Gastrocnemius medialis (tissue), 4 donors: Measurements from ENCODE around the gene AFAP1L1. TPM values are rescaled to one million over a fixed set of nuclear protein-coding genes. Genes with fewer than 3 reads are reported as not detected.

Source experiments
- ATAC-seq, 2 donors: fragments of 150-250 bp; one replicate each; pipeline ENCODE4 v1.9.1; 2016
- DNase-seq, 2 donors: peaks; one replicate each; pipeline ENCODE4 v3.0.0-alpha.2; 2019
- H3K27ac ChIP-seq, 4 donors: fragments of 200-600 bp; sonication (generic); 1 replicate in 1 of 4; 2 replicates in 3 of 4; pipeline ENCODE4 v1.5.1; 2016 to 2018; ENCODE audit warnings: mild to moderate bottlenecking in 2 of 4, moderate library complexity in 1 of 4
- H3K27me3 ChIP-seq, 3 donors: fragments of 200-600 bp; sonication (generic) in 2 of 3; 1 replicate in 1 of 3; 2 replicates in 2 of 3; pipeline versions ENCODE4 v1.5.1 to v1.6.0; 2016 to 2019; ENCODE audit warnings: mild to moderate bottlenecking in 1 of 3, moderate library complexity in 1 of 3
- H3K36me3 ChIP-seq, 2 donors: fragments of 200-600 bp; sonication (generic) in 1 of 2; one replicate each; pipeline ENCODE4 v1.5.1; 2017 to 2018
- H3K4me1 ChIP-seq, 2 donors: fragments of 200-600 bp; sonication (generic) in 1 of 2; one replicate each; pipeline ENCODE4 v1.5.1; 2016 to 2017; ENCODE audit warnings: mild to moderate bottlenecking in 2 of 2
- H3K4me3 ChIP-seq, 4 donors: fragments of 200-600 bp; sonication (generic) in 3 of 4; 1 replicate in 1 of 4; 2 replicates in 3 of 4; pipeline ENCODE4 v1.5.1; 2016 to 2019; ENCODE audit warnings: mild to moderate bottlenecking in 2 of 4
- H3K9me3 ChIP-seq, 3 donors: fragments of 200-600 bp; sonication (generic) in 2 of 3; 1 replicate in 1 of 3; 2 replicates in 2 of 3; pipeline ENCODE4 v1.5.1; 2016 to 2019
- POLR2A ChIP-seq, 2 donors: fragments of 450-650 bp; IDR thresholded peaks; one replicate each; pipeline ENCODE4 v1.6.1; 2017; ENCODE audit warnings: antibody characterized with exemption in 2 of 2, mild to moderate bottlenecking in 2 of 2, moderate library complexity in 2 of 2
- in situ Hi-C, 4 donors: fragments of 200-750 bp; cut with MboI; loops; one replicate each; pipeline versions ENCODE4 v1.15.0 to v1.8.0; 2017; ENCODE audit warnings: low sequenced_read_pairs in 4 of 4
- intact Hi-C: fragments of 100-400 bp; cut with DNase I; formaldehyde crosslinking; loops from one replicate; pipeline ENCODE4 v1.15.1; 2023; ENCODE audit warnings: low total_unique reads
- total RNA-seq, 4 donors: library from RNA; depleted of rRNA; stranded (reverse); fragments of >200 nt; gene quantifications; one replicate each; pipeline versions ENCODE4 v1.1.0 to v1.2.3, GENCODE V29; 2016
- TF ChIP-seq, protein P1 (sequence below), 5 experiments: fragments of 450-650 bp in 3 of 5; fragments of 200-600 bp in 2 of 5; sonication (generic) in 2 of 5; IDR thresholded peaks in 4 of 5; conservative IDR thresholded peaks in 1 of 5; 1 replicate in 4 of 5; 2 replicates in 1 of 5; pipeline ENCODE4 v1.5.1; 2016 to 2019; ENCODE audit warnings: antibody characterized with exemption in 5 of 5, mild to moderate bottlenecking in 3 of 5, moderate library complexity in 3 of 5

The AFAP1L1 gene
- total RNA-seq, 4 donors from 2014 or later: 28.6 to 39.9 (median 32.9) TPM

GRCh38 chr5:149238540-149238939 is 33.1 kb upstream of the AFAP1L1 start:
- intact Hi-C loops (no loop called here), in situ Hi-C loops (loop anchor here (25.0 kb wide), 3 partner anchors 101 to 801 kb away; partner anchors contain the start of gene ABLIM3 (in 1 of the 4))
- H3K27me3 ChIP-seq: no peaks in the 10 kb centered on the region
- no peak overlapping the region for H3K4me3 ChIP-seq
- DNase-seq: no peak
- H3K36me3 ChIP-seq: peaks cover 0 to 86% of the 10 kb centered on the region in 2 donors
- TF ChIP-seq POLR2A (IDR thresholded peaks at IDR 0.05): no peak
- TF ChIP-seq, protein P1, sequence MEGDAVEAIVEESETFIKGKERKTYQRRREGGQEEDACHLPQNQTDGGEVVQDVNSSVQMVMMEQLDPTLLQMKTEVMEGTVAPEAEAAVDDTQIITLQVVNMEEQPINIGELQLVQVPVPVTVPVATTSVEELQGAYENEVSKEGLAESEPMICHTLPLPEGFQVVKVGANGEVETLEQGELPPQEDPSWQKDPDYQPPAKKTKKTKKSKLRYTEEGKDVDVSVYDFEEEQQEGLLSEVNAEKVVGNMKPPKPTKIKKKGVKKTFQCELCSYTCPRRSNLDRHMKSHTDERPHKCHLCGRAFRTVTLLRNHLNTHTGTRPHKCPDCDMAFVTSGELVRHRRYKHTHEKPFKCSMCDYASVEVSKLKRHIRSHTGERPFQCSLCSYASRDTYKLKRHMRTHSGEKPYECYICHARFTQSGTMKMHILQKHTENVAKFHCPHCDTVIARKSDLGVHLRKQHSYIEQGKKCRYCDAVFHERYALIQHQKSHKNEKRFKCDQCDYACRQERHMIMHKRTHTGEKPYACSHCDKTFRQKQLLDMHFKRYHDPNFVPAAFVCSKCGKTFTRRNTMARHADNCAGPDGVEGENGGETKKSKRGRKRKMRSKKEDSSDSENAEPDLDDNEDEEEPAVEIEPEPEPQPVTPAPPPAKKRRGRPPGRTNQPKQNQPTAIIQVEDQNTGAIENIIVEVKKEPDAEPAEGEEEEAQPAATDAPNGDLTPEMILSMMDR (IDR thresholded peaks at IDR 0.05 in 4 of 5, conservative IDR thresholded peaks at IDR 0.05 in 1 of 5): no peak
- H3K27ac ChIP-seq: no peak overlapping the region
- H3K4me1 ChIP-seq: no peaks in the 10 kb centered on the region
- H3K9me3 ChIP-seq: no peaks in the 10 kb centered on the region
- ATAC-seq: no peak

DNA sequence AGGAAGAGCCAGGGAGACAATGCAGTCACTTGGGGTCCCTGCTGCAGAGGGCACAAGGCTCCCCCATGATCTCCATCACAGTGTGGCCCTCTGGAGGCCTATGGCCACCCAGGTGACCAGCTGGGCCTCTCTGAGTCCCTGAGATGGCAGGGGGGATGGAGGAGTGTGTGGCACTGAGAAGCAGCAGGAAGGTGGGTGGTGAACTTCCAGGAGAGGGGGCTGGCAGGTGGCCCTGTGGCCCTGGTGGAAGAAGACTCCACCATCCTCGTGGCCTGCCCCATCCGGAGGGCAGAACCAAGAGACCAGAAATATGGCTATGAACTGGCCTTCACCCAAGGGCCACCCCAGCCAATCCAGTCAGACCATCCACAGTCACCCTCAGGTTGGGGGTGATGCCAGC is 31.7 kb upstream of the AFAP1L1 start:
- Histone ChIP-seq H3K27me3 (no peaks in the 10 kb centered on the region), H3K27ac (no peak overlapping the region), H3K4me1 (no peaks in the 10 kb centered on the region), H3K9me3 (no peaks in the 10 kb centered on the region), H3K4me3 (no peak overlapping the region), H3K36me3 (peaks cover 0 to 86% of the 10 kb centered on the region in 2 donors)
- DNase-seq (no peak), ATAC-seq (no peak)
- in situ Hi-C loops: loop anchor here (25.0 kb wide), 3 partner anchors 103 to 803 kb away; partner anchors contain the start of gene ABLIM3 (in 1 of the 4)
- intact Hi-C loops: no loop called here
- TF ChIP-seq, protein P1 (IDR thresholded peaks at IDR 0.05 in 4 of 5, conservative IDR thresholded peaks at IDR 0.05 in 1 of 5): no peak
- TF ChIP-seq POLR2A (IDR thresholded peaks at IDR 0.05): no peak

DNA sequence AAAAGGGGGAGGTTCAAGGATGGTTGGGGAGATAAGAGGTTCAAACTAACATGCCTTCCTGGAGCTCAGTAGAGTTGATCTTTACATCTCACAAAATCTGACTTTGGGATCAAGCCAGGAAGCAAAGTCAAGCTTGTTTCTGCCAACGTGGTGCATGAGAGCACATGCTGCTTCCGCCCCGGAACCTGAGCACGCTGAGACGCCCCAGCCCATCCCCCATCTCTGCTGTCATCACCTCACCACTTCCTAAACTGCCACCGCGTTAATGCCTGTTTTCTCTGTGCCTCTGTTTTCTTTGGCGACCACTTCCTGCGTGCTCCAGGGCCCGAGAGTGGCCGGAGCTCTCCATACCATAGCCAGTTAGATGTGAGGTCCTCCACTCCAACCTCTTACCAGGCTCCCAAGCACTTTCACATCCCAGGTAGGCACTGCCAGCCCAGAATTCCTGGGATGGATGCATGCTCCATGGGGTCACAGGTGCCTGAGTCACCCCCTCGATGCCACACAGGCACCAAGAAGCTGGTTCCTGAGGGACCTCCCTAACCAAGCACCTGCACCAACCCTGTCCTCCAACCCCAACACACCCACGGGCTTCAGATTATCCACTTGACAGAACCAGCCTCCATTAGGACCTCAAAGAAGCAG is 31.2 kb upstream of the AFAP1L1 start:
- peaks cover 0 to 90% of the 10 kb centered on the region in 2 donors for H3K36me3 ChIP-seq
- in situ Hi-C loops (loop anchor here (25.0 kb wide), 3 partner anchors 103 to 803 kb away; partner anchors contain the start of gene ABLIM3 (in 1 of the 4)), intact Hi-C loops (no loop called here)
- ATAC-seq (no peak), DNase-seq (no peak)
- no peak for TF ChIP-seq POLR2A (IDR thresholded peaks at IDR 0.05)
- TF ChIP-seq, protein P1 (IDR thresholded peaks at IDR 0.05 in 4 of 5, conservative IDR thresholded peaks at IDR 0.05 in 1 of 5): no peak
- H3K4me1 ChIP-seq: no peaks in the 10 kb centered on the region
- H3K27ac ChIP-seq: no peak overlapping the region
- no peaks in the 10 kb centered on the region for H3K9me3 ChIP-seq
- H3K4me3 ChIP-seq: no peak overlapping the region
- H3K27me3 ChIP-seq: no peaks in the 10 kb centered on the region

- Histone ChIP-seq H3K4me1 (no peaks in the 10 kb centered on the region), H3K27ac (no peak overlapping the region), H3K9me3 (no peaks in the 10 kb centered on the region), H3K27me3 (no peaks in the 10 kb centered on the region), H3K36me3 (peaks cover 0 to 92% of the 10 kb centered on the region in 2 donors), H3K4me3 (no peak overlapping the region)
- TF ChIP-seq POLR2A (IDR thresholded peaks at IDR 0.05): no peak
- TF ChIP-seq, protein P1 (IDR thresholded peaks at IDR 0.05 in 4 of 5, conservative IDR thresholded peaks at IDR 0.05 in 1 of 5): no peak
- intact Hi-C loops: no loop called here
- ATAC-seq (no peak), DNase-seq (no peak)
- in situ Hi-C loops: loop anchor here (25.0 kb wide), 3 partner anchors 105 to 805 kb away; partner anchors contain the start of gene ABLIM3 (in 1 of the 4)
These were observed 29.3 kb upstream of the AFAP1L1 start for GRCh38 chr5:149242339-149242738.
